IMR-90 (cell line): ENCODE measurements around the gene CSNK2A1. TPM values are rescaled to one million over a fixed set of nuclear protein-coding genes. Genes with fewer than 3 reads are reported as not detected.

Experiments used
- ATAC-seq: fragments of 200-7000 bp; cut with Tn5 transposase; 2 replicates; pipeline ENCODE4 v1.9.1; 2020; ENCODE audit warnings: low read depth, mild to moderate bottlenecking, moderate library complexity
- BruUV-seq: library from RNA; stranded (reverse); fragments of 400-500 nt; replicated peaks from 2 replicates; lab custom pipeline; 2021; lab: Mats Ljungman, UMichigan
- CTCF ChIA-PET: fragments of 300-600 bp; formaldehyde crosslinking; extraction: SDS; loops from one replicate; lab custom pipeline; 2021; ENCODE audit warnings: antibody characterized with exemption; lab: Yijun Ruan, JAX
- POLR2A ChIA-PET: fragments of 300-600 bp; sonication (Branson Sonifier 250); formaldehyde crosslinking; loops from one replicate; lab custom pipeline; 2022; ENCODE audit warnings: antibody characterized with exemption; ENCODE audit not compliant: unreplicated experiment; lab: Charles Lee
- DNase-seq: peaks from one replicate; pipeline ENCODE4 v3.0.0; 2013
- H2AFZ ChIP-seq: replicated peaks from 2 replicates; pipeline ENCODE3; 2013; ENCODE audit warnings: low read length, mild to moderate bottlenecking; ENCODE audit not compliant: poor library complexity
- H2AK5ac ChIP-seq: 2 replicates; pipeline ENCODE4 v1.6.1; 2013; ENCODE audit warnings: low read depth, low read length, inconsistent platforms
- H2AK9ac ChIP-seq: replicated peaks from 2 replicates; pipeline ENCODE3; 2013; ENCODE audit warnings: mild to moderate bottlenecking, low read depth, low read length, moderate library complexity; ENCODE audit not compliant: poor library complexity
- H2BK120ac ChIP-seq: 2 replicates; pipeline ENCODE4 v1.6.1; 2013; ENCODE audit warnings: low read depth, low read length, inconsistent platforms
- H2BK15ac ChIP-seq: 3 replicates; pipeline ENCODE4 v1.6.1; 2013; ENCODE audit warnings: low read depth, low read length, inconsistent platforms
- H2BK20ac ChIP-seq: 2 replicates; pipeline ENCODE4 v1.6.1; 2013; ENCODE audit warnings: low read depth, mild to moderate bottlenecking, inconsistent platforms, low read length, moderate library complexity
- H2BK5ac ChIP-seq: 2 replicates; pipeline ENCODE4 v1.6.1; 2013; ENCODE audit warnings: mild to moderate bottlenecking, low read depth, low read length, inconsistent platforms; ENCODE audit not compliant: poor library complexity, severe bottlenecking
- H3K14ac ChIP-seq: replicated peaks from 2 replicates; pipeline ENCODE4 v1.6.1; 2013; ENCODE audit warnings: low read depth, low read length, inconsistent platforms
- H3K18ac ChIP-seq: 2 replicates; pipeline ENCODE4 v1.6.1; 2013; ENCODE audit warnings: low read depth, low read length, control low read depth
- H3K23ac ChIP-seq: 2 replicates; pipeline ENCODE4 v1.6.1; 2013; ENCODE audit warnings: low read depth, low read length, inconsistent platforms
- H3K27ac ChIP-seq: 2 replicates; pipeline ENCODE4 v1.5.1; 2013; ENCODE audit warnings: mild to moderate bottlenecking, control low read depth, low read length; ENCODE audit not compliant: insufficient read depth
- H3K27me3 ChIP-seq: 2 replicates; pipeline ENCODE4 v1.6.1; 2013; ENCODE audit warnings: low read length; ENCODE audit not compliant: control insufficient read depth, insufficient read depth
- H3K36me3 ChIP-seq: 2 replicates; pipeline ENCODE4 v1.6.1; 2013; ENCODE audit warnings: low read length, mixed read lengths; ENCODE audit not compliant: control insufficient read depth, insufficient read depth
- H3K4ac ChIP-seq: 2 replicates; pipeline ENCODE4 v1.6.1; 2013; ENCODE audit warnings: low read depth, low read length, inconsistent platforms
- H3K4me1 ChIP-seq: 2 replicates; pipeline ENCODE4 v1.6.1; 2013; ENCODE audit warnings: low read length, mixed read lengths; ENCODE audit not compliant: control insufficient read depth, insufficient read depth
- H3K4me2 ChIP-seq: 2 replicates; pipeline ENCODE4 v1.6.1; 2013; ENCODE audit warnings: low read depth, mild to moderate bottlenecking, control low read depth, low read length, moderate library complexity
- H3K4me3 ChIP-seq: 2 replicates; pipeline ENCODE4 v1.5.1; 2013; ENCODE audit warnings: low read depth, mild to moderate bottlenecking, control low read depth, low read length, moderate library complexity; ENCODE audit not compliant: insufficient read depth
- H3K56ac ChIP-seq: 2 replicates; pipeline ENCODE4 v1.6.1; 2013; ENCODE audit warnings: low read length, inconsistent platforms; ENCODE audit not compliant: insufficient read depth; ENCODE audit errors: extremely low read depth
- H3K79me1 ChIP-seq, 2 experiments: 2 replicates each; pipeline ENCODE4 v1.6.1; 2013; ENCODE audit warnings: low read length in 2 of 2, inconsistent platforms in 1 of 2, low read depth in 1 of 2
- H3K9ac ChIP-seq: 2 replicates; pipeline ENCODE4 v1.6.1; 2013; ENCODE audit warnings: low read depth, low read length, control low read depth
- H3K9me1 ChIP-seq: 2 replicates; pipeline ENCODE4 v1.6.1; 2013; ENCODE audit warnings: low read length, inconsistent platforms; ENCODE audit not compliant: insufficient read depth
- H3K9me3 ChIP-seq: 2 replicates; pipeline ENCODE4 v1.6.1; 2013; ENCODE audit warnings: low read length; ENCODE audit not compliant: control insufficient read depth, insufficient read depth
- H4K20me1 ChIP-seq: 2 replicates; pipeline ENCODE4 v1.6.1; 2013; ENCODE audit warnings: low read length, inconsistent platforms; ENCODE audit not compliant: insufficient read depth
- H4K5ac ChIP-seq: 2 replicates; pipeline ENCODE4 v1.6.1; 2013; ENCODE audit warnings: mild to moderate bottlenecking, low read depth, low read length, control low read depth
- H4K8ac ChIP-seq, 2 experiments: 2 replicates each; pipeline ENCODE4 v1.6.1; 2013; ENCODE audit warnings: low read depth in 2 of 2, low read length in 2 of 2, control low read depth in 1 of 2, inconsistent platforms in 1 of 2
- H4K91ac ChIP-seq: 2 replicates; pipeline ENCODE4 v1.6.1; 2013; ENCODE audit warnings: low read depth, low read length, inconsistent platforms; ENCODE audit not compliant: insufficient read depth
- BHLHE40 ChIP-seq: fragments of 150-350 bp; IDR thresholded peaks from 2 replicates; pipeline ENCODE4 v1.6.1; 2016; ENCODE audit warnings: mild to moderate bottlenecking, low read depth, low read length
- CEBPB ChIP-seq: IDR thresholded peaks from 2 replicates; pipeline ENCODE4 v1.6.1; 2012; ENCODE audit warnings: low read depth, low read length, improper control_type of control experiment
- CHD1 ChIP-seq: IDR thresholded peaks from 2 replicates; pipeline ENCODE4 v1.6.1; 2012; ENCODE audit warnings: low read depth, low read length, improper control_type of control experiment
- CTCF ChIP-seq: conservative IDR thresholded peaks from 2 replicates; pipeline ENCODE4 v1.5.1; 2012; ENCODE audit warnings: mild to moderate bottlenecking, low read depth, low read length, improper control_type of control experiment
- ELK1 ChIP-seq: fragments of 150-350 bp; IDR thresholded peaks from 2 replicates; pipeline ENCODE4 v1.6.1; 2016; ENCODE audit warnings: low read depth, mild to moderate bottlenecking, low read length, moderate library complexity, borderline replicate concordance
- FOS ChIP-seq: fragments of 150-350 bp; IDR thresholded peaks from 2 replicates; pipeline ENCODE4 v1.6.1; 2016; ENCODE audit warnings: low read depth, low read length
- MAFK ChIP-seq: IDR thresholded peaks from 2 replicates; pipeline ENCODE4 v1.6.1; 2012; ENCODE audit warnings: low read depth, low read length, improper control_type of control experiment
- MAZ ChIP-seq: IDR thresholded peaks from 2 replicates; pipeline ENCODE4 v1.6.1; 2012; ENCODE audit warnings: low read depth, mild to moderate bottlenecking, low read length, improper control_type of control experiment, moderate library complexity, borderline replicate concordance
- MXI1 ChIP-seq: IDR thresholded peaks from 2 replicates; pipeline ENCODE4 v1.6.1; 2012; ENCODE audit warnings: low read depth, mild to moderate bottlenecking, low read length, moderate library complexity, borderline replicate concordance
- NFE2L2 ChIP-seq: fragments of 150-350 bp; IDR thresholded peaks from 2 replicates; pipeline ENCODE4 v1.6.1; 2016; ENCODE audit warnings: low read depth, mild to moderate bottlenecking, low read length
- POLR2A ChIP-seq: IDR thresholded peaks from 2 replicates; pipeline ENCODE4 v1.6.1; 2012; ENCODE audit warnings: mild to moderate bottlenecking, low read depth, low read length
- RAD21 ChIP-seq: IDR thresholded peaks from 2 replicates; pipeline ENCODE4 v1.6.1; 2012; ENCODE audit warnings: low read length, improper control_type of control experiment
- RCOR1 ChIP-seq: IDR thresholded peaks from 2 replicates; pipeline ENCODE4 v1.6.1; 2012; ENCODE audit warnings: mild to moderate bottlenecking, low read length, improper control_type of control experiment; ENCODE audit not compliant: insufficient replicate concordance
- RFX5 ChIP-seq: IDR thresholded peaks from 2 replicates; pipeline ENCODE4 v1.8.0; 2012; ENCODE audit warnings: low read depth, mild to moderate bottlenecking, low read length, moderate library complexity
- SMC3 ChIP-seq: fragments of 150-350 bp; IDR thresholded peaks from 2 replicates; pipeline ENCODE4 v1.6.1; 2016; ENCODE audit warnings: low read depth, mild to moderate bottlenecking, antibody characterized with exemption, low read length, moderate library complexity
- USF2 ChIP-seq: fragments of 150-350 bp; IDR thresholded peaks from 2 replicates; pipeline ENCODE4 v1.6.1; 2017; ENCODE audit warnings: mild to moderate bottlenecking, antibody characterized with exemption, low read length, low read depth
- WGBS, 2 experiments: methylation state at CpG; one replicate each; pipeline versions ENCODE4 v1.1.5 to v1.1.7; 2013; ENCODE audit warnings: missing lambda C conversion rate in 2 of 2; ENCODE audit not compliant: insufficient read length in 1 of 2; ENCODE audit errors: extremely low coverage in 2 of 2; 5-methylcytosine and 5-hydroxymethylcytosine counted together
- dilution Hi-C: fragments of 300-500 bp; cut with HindIII; formaldehyde crosslinking; loops from one replicate; pipeline ENCODE4 v1.14.3; 2018; ENCODE audit warnings: low sequenced_read_pairs; ENCODE audit not compliant: unreplicated experiment
- in situ Hi-C: fragments of 300-500 bp; cut with MboI; formaldehyde crosslinking; loops from 3 replicates; pipeline ENCODE4 v1.14.3; 2019; ENCODE audit warnings: low sequenced_read_pairs, inconsistent platforms, mixed read lengths
- intact Hi-C: fragments of 100-400 bp; cut with micrococcal nuclease; formaldehyde crosslinking; loops from 2 replicates; pipeline ENCODE4 v1.10.0; 2022
- polyA plus RNA-seq, 3 experiments: library from polyadenylated mRNA; depleted of rRNA; stranded (reverse); fragments of >200 nt; gene quantifications; 2 replicates each; pipeline ENCODE4 v1.2.3, GENCODE V29; 2012; ENCODE audit warnings: low replicate concordance in 1 of 3
- total RNA-seq: library from RNA; depleted of rRNA; stranded (reverse); fragments of >200 nt; gene quantifications from 2 replicates; pipeline ENCODE4 v1.2.3, GENCODE V29; 2012

CSNK2A1 gene
- total and polyA plus RNA-seq, 2 of the 4 experiments (the other 2 are of a cell fraction): 86.3 to 151 TPM

GRCh38 chr20:472889-473292 lies 70.7 kb downstream of the CSNK2A1 start:
- Histone ChIP-seq H3K18ac (no peak overlapping the region), H3K14ac (no peak overlapping the region), H4K20me1 (no peaks in the 10 kb centered on the region), H3K9ac (no peak overlapping the region), H3K27ac (no peak overlapping the region), H2AK9ac (no peak overlapping the region), H4K91ac (no peak overlapping the region), H3K56ac (no peak overlapping the region), H2AK5ac (no peak overlapping the region), H4K8ac (no peak overlapping the region), H3K36me3 (peaks cover 11% of the 10 kb centered on the region), H3K4ac (no peak overlapping the region), H3K4me2 (no peak overlapping the region), H2BK20ac (no peak overlapping the region), H3K9me1 (peaks cover 15% of the 10 kb centered on the region), H3K79me1 (peaks cover 0 to 14% of the 10 kb centered on the region in 2 experiments; a peak in 1 of 4 replicates), H3K23ac (no peak overlapping the region), H2BK5ac (no peak overlapping the region), H2BK120ac (no peak overlapping the region), H2AFZ (peak overlapping the region; percentile 41), H3K27me3 (peaks cover 2% of the 10 kb centered on the region; the same call in 1 of the 2 replicates), H3K4me3 (no peak overlapping the region), H4K5ac (no peak overlapping the region), H3K9me3 (no peaks in the 10 kb centered on the region), H2BK15ac (no peak overlapping the region), H3K4me1 (peaks cover 3% of the 10 kb centered on the region; the same call in 1 of the 2 replicates)
- ChIA-PET CTCF (no interaction called here), POLR2A (no interaction called here)
- no CpG with 5 or more reads among the region's 1 CpG for WGBS, 2 experiments
- no peak for DNase-seq
- dilution Hi-C loops (no loop called here), in situ Hi-C loops (no loop called here), intact Hi-C loops (no loop called here)
- TF ChIP-seq FOS (no peak), MXI1 (no peak), POLR2A (no peak), BHLHE40 (no peak), MAZ (no peak), MAFK (no peak), RCOR1 (no peak), RFX5 (no peak), ELK1 (no peak), NFE2L2 (no peak), SMC3 (no peak), RAD21 (no peak), CEBPB (no peak), CTCF (no peak), CHD1 (no peak), USF2 (no peak)
- no peak for ATAC-seq
- BruUV-seq: no TSS peak
